BLaER1 treated with 17β-estradiol and CSF1 and Interleukin-3, amounts not matched to agents 10 nM and 100 nM (cell line): ENCODE measurements around the gene LRRC3.
A peak's percentile ranks its signal among the peaks of the same experiment; 100 is the strongest.

ENCODE experiments used
- H3K27ac ChIP-seq, 11 experiments: shearing (Covaris generic); formaldehyde crosslinking; 2 replicates each; pipeline ENCODE4 v1.8.1; 2022
- H3K27me3 ChIP-seq, 11 experiments: shearing (Covaris generic); formaldehyde crosslinking; 2 replicates each; pipeline ENCODE4 v1.8.1; 2022
- H3K36me3 ChIP-seq, 11 experiments: shearing (Covaris generic); formaldehyde crosslinking; 2 replicates each; pipeline ENCODE4 v1.8.1; 2022
- H3K4me1 ChIP-seq, 10 experiments: shearing (Covaris generic); formaldehyde crosslinking; 2 replicates each; pipeline ENCODE4 v1.8.1; 2022
- H3K4me2 ChIP-seq, 11 experiments: shearing (Covaris generic); formaldehyde crosslinking; 2 replicates each; pipeline ENCODE4 v1.8.1; 2022
- H3K4me3 ChIP-seq, 10 experiments: shearing (Covaris generic); formaldehyde crosslinking; 2 replicates each; pipeline ENCODE4 v1.8.1; 2022
- H3K9ac ChIP-seq, 11 experiments: shearing (Covaris generic); formaldehyde crosslinking; 2 replicates each; pipeline ENCODE4 v1.8.1; 2022
- H3K9me3 ChIP-seq, 11 experiments: shearing (Covaris generic); formaldehyde crosslinking; replicated peaks in 1 of 11; 2 replicates each; pipeline ENCODE4 v1.8.1; 2022
- H4K20me1 ChIP-seq, 11 experiments: shearing (Covaris generic); formaldehyde crosslinking; 2 replicates each; pipeline ENCODE4 v1.8.1; 2022
- Cebpa-rat ChIP-seq, 11 experiments: shearing (Covaris generic); IDR thresholded peaks; 2 replicates each; pipeline ENCODE4 v1.8.1; 2022

The LRRC3 gene

GRCh38 chr21:44503901-44504399 is 48.6 kb downstream of the LRRC3 start:
- Histone ChIP-seq H4K20me1 (no peaks in the 10 kb centered on the region; a peak in 1 of 22 replicates), H3K27ac (peak overlapping the region; percentile 42 to 96 (median 85); a peak in 21 of 22 replicates), H3K36me3 (peaks cover 0 to 26% (median 4%) of the 10 kb centered on the region in 11 experiments; a peak in 9 of 22 replicates), H3K27me3 (no peaks in the 10 kb centered on the region), H3K4me2 (peak overlapping the region; percentile 27 to 82 (median 64)), H3K4me1 (peaks cover 32 to 70% (median 51%) of the 10 kb centered on the region in 10 experiments), H3K9me3 (no peaks in the 10 kb centered on the region), H3K4me3 (peak overlapping the region in 6 of 10 experiments; percentile 0 to 49 (median 37); a peak in 9 of 20 replicates), H3K9ac (peak overlapping the region in 10 of 11 experiments; percentile 42 to 87 (median 78); a peak in 19 of 22 replicates)
- no peak for TF ChIP-seq Cebpa-rat (IDR thresholded peaks at IDR 0.05)

DNA sequence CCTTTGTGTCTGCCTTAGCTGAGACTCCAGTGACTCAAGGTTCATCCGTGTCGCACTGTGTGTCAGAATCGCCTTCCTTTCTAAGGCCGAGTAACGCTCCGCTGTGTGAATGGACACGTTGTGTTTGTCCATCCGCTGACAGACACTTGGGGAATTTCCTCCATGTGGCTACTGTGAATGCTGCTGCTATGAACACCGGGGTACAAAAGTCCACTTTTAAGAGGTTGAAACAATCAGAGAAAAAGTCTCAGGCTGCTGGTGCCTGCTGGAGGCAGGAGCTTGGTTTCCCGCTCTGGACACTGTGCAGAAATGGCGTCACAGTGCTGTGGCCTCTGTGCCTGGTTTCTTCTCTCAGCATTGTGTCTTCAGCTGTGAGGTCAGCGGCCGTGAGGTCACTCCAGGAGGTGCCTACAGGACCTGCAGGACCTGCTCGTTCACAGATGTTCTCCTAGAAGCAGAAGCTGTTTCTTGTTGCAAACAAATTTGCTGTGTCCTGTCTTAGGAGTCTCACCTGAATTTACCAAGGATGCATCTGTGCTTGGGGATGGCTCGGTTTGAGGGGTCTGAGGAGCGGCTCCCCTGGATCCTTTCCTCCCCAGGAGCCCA is 50.5 kb downstream of the LRRC3 start:
- TF ChIP-seq Cebpa-rat (IDR thresholded peaks at IDR 0.05): no peak
- H4K20me1 ChIP-seq: peaks cover 0 to 13% (median 0%) of the 10 kb centered on the region in 11 experiments; a peak in 2 of 22 replicates
- H3K27ac ChIP-seq: no peak overlapping the region
- peaks cover 0 to 28% (median 4%) of the 10 kb centered on the region in 11 experiments; a peak in 9 of 22 replicates for H3K36me3 ChIP-seq
- H3K4me1 ChIP-seq: peaks cover 38 to 77% (median 62%) of the 10 kb centered on the region in 10 experiments
- peak overlapping the region in 5 of 11 experiments; percentile 32 to 67 (median 48); a peak in 7 of 22 replicates for H3K4me2 ChIP-seq
- H3K27me3 ChIP-seq: no peaks in the 10 kb centered on the region
- H3K9me3 ChIP-seq: no peaks in the 10 kb centered on the region
- H3K4me3 ChIP-seq: no peak overlapping the region
- H3K9ac ChIP-seq: no peak overlapping the region; a peak in 1 of 22 replicates

GRCh38 chr21:44506279-44507255 is 51.3 kb downstream of the LRRC3 start:
- no peak for TF ChIP-seq Cebpa-rat (IDR thresholded peaks at IDR 0.05)
- peak overlapping the region; percentile 24 to 67 (median 42); a peak in 20 of 22 replicates for H3K4me2 ChIP-seq

GRCh38 chr21:44507673-44508425 is 52.5 kb downstream of the LRRC3 start:
- no peaks in the 10 kb centered on the region for H3K9me3 ChIP-seq
- peaks cover 40 to 60% (median 53%) of the 10 kb centered on the region in 10 experiments for H3K4me1 ChIP-seq
- peaks cover 0 to 21% (median 0%) of the 10 kb centered on the region in 11 experiments; a peak in 2 of 22 replicates for H4K20me1 ChIP-seq
- peaks cover 0 to 28% (median 6%) of the 10 kb centered on the region in 11 experiments; a peak in 9 of 22 replicates for H3K36me3 ChIP-seq
- no peak overlapping the region for H3K4me3 ChIP-seq
- H3K27me3 ChIP-seq: no peaks in the 10 kb centered on the region
- no peak overlapping the region for H3K27ac ChIP-seq
- peak overlapping the region in 8 of 11 experiments; percentile 31 to 67 (median 48); a peak in 11 of 22 replicates for H3K4me2 ChIP-seq
- H3K9ac ChIP-seq: peak overlapping the region in 1 of 11 experiments; percentile 42; a peak in 2 of 22 replicates
- no peak for TF ChIP-seq Cebpa-rat (IDR thresholded peaks at IDR 0.05)

More at GRCh38 chr21:44506279-44507255, 51.3 kb downstream of the LRRC3 start:
- no peaks in the 10 kb centered on the region for H3K27me3 ChIP-seq
- H3K27ac ChIP-seq: no peak overlapping the region
- H3K4me1 ChIP-seq: peaks cover 40 to 72% (median 58%) of the 10 kb centered on the region in 10 experiments
- H3K36me3 ChIP-seq: peaks cover 0 to 28% (median 6%) of the 10 kb centered on the region in 11 experiments; a peak in 9 of 22 replicates
- peaks cover 0 to 18% (median 0%) of the 10 kb centered on the region in 11 experiments; a peak in 2 of 22 replicates for H4K20me1 ChIP-seq
- no peaks in the 10 kb centered on the region for H3K9me3 ChIP-seq
- no peak overlapping the region for H3K4me3 ChIP-seq
- peak overlapping the region in 7 of 11 experiments; percentile 11 to 42 (median 32); a peak in 6 of 22 replicates for H3K9ac ChIP-seq

GRCh38 chr21:44508426-44508710 is 53.1 kb downstream of the LRRC3 start:
- H3K9me3 ChIP-seq: no peaks in the 10 kb centered on the region
- H3K9ac ChIP-seq: no peak overlapping the region
- peaks cover 0 to 21% (median 0%) of the 10 kb centered on the region in 11 experiments; a peak in 2 of 22 replicates for H4K20me1 ChIP-seq
- no peak overlapping the region for H3K4me3 ChIP-seq
- TF ChIP-seq Cebpa-rat (IDR thresholded peaks at IDR 0.05): no peak
- no peak overlapping the region for H3K27ac ChIP-seq
- peaks cover 40 to 55% (median 49%) of the 10 kb centered on the region in 10 experiments for H3K4me1 ChIP-seq
- no peak overlapping the region for H3K4me2 ChIP-seq
- peaks cover 0 to 28% (median 6%) of the 10 kb centered on the region in 11 experiments; a peak in 9 of 22 replicates for H3K36me3 ChIP-seq
- H3K27me3 ChIP-seq: no peaks in the 10 kb centered on the region

DNA sequence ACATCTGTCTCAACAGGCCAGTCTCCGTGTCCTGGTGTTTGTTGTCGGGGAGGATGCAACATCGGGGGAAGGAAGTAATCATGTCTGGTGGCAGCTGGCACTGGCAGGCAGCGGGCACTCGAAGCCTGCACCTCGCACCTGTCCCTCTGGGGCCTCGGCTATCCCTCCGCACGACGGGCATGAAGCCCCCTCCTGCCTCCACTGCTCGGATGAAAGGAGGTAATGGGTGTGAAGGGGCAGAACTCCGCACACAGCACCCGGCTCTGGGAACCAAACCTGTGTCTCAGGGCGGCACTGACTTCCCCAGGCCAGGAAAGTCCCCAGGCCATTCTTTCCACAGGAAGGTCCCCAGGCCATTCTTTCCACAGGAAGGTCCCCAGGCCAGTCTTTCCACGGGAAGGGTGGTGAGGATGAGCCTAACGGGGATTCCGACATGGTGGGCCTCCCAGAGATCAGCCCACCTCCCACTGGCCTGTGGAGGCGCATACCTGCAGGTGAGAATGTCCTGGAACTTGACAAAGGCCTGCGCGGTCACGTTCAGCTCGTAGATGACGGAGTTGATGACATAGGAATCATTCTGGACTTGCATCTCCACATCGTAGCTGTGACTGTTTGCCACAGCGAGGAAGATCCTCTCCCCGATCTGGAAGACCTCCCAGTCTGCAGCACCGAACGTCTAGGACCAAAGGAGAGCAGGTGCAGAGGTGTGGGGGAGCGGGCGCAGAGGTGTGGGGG is 53.6 kb downstream of the LRRC3 start:
- Histone ChIP-seq H4K20me1 (peaks cover 0 to 22% (median 0%) of the 10 kb centered on the region in 11 experiments; a peak in 2 of 22 replicates), H3K9me3 (no peaks in the 10 kb centered on the region), H3K4me1 (peaks cover 35 to 51% (median 44%) of the 10 kb centered on the region in 10 experiments), H3K4me3 (no peak overlapping the region), H3K4me2 (no peak overlapping the region), H3K27ac (no peak overlapping the region), H3K36me3 (peaks cover 0 to 28% (median 6%) of the 10 kb centered on the region in 11 experiments; a peak in 9 of 22 replicates), H3K27me3 (no peaks in the 10 kb centered on the region), H3K9ac (no peak overlapping the region)
- no peak for TF ChIP-seq Cebpa-rat (IDR thresholded peaks at IDR 0.05)

- TF ChIP-seq Cebpa-rat (IDR thresholded peaks at IDR 0.05): no peak
- peaks cover 29 to 50% (median 41%) of the 10 kb centered on the region in 10 experiments for H3K4me1 ChIP-seq
Observed at GRCh38 chr21:44509539-44509938, 54.2 kb downstream of the LRRC3 start.

More at GRCh38 chr21:44509539-44509938, 54.2 kb downstream of the LRRC3 start:
- Histone ChIP-seq H3K9me3 (no peaks in the 10 kb centered on the region), H3K4me3 (no peak overlapping the region), H4K20me1 (peaks cover 0 to 27% (median 0%) of the 10 kb centered on the region in 11 experiments; a peak in 2 of 22 replicates), H3K36me3 (peaks cover 0 to 28% (median 6%) of the 10 kb centered on the region in 11 experiments; a peak in 9 of 22 replicates), H3K27me3 (no peaks in the 10 kb centered on the region), H3K9ac (no peak overlapping the region), H3K27ac (no peak overlapping the region), H3K4me2 (peak overlapping the region in 2 of 11 experiments; percentile 32 to 45; a peak in 1 of 22 replicates)
